ENCODE data around the gene SPRR2E. TPM values are rescaled to one million over a fixed set of nuclear protein-coding genes. Genes with fewer than 3 reads are reported as not detected.
"Not testable (repeated sequence)": the region's sequence is repeated elsewhere in the genome, so short reads cannot be mapped to it uniquely, and the experiment has no call there.

The SPRR2E gene
- total RNA-seq, 1 donor from 2014 or later, result not detected

GRCh38 chr1:153057375-153057774, 37.0 kb downstream of the SPRR2E start, which contains the start of gene SPRR2A:
TSS of gene SPRR2A (minus strand) at chr1:153057512. CDS start at chr1:153056735, 777 bp downstream.
- Histone ChIP-seq H3K9ac (no peak within 1 kb of the TSS), H3K27ac (no peak within 1 kb of the TSS)

GRCh38 chr1:153056111-153056510, 38.2 kb downstream of the SPRR2E start:
- H3K4me3 Mint-ChIP-seq; H2AFZ ChIP-seq (replicated peaks); H3F3A ChIP-seq (ENCODE audit: low read depth); H3K27ac Mint-ChIP-seq; H3K27me3 ChIP-seq; H3K4me3 ChIP-seq; H3K9me3 ChIP-seq (ENCODE audit: low read depth); H3K36me3 ChIP-seq; H3K4me1 Mint-ChIP-seq; H3K27ac ChIP-seq; H3K4me2 ChIP-seq; H3K9me3 Mint-ChIP-seq; H3K36me3 Mint-ChIP-seq; H3K27me3 Mint-ChIP-seq (ENCODE audit: insufficient read depth, low read depth); H3K9ac ChIP-seq; H4K20me1 ChIP-seq (ENCODE audit: low read depth); DNase-seq (ENCODE audit: low spot score); H3K79me2 ChIP-seq (ENCODE audit: low read depth); H3K4me1 ChIP-seq: not testable (repeated sequence)

More at GRCh38 chr1:153057375-153057774, 37.0 kb downstream of the SPRR2E start, which contains the start of gene SPRR2A:
- no peak for DNase-seq (ENCODE audit: low spot score)
- H2AFZ ChIP-seq (replicated peaks), result no peak within 1 kb of the TSS
- peaks cover 4% of the 10 kb centered on the region for H3K9me3 ChIP-seq (ENCODE audit: low read depth)
- no peaks in the 10 kb centered on the region for H3K4me1 ChIP-seq
- Mint-ChIP-seq H3K27ac (no peak within 1 kb of the TSS), H3K36me3 (no peaks in the 10 kb centered on the region), H3K9me3 (no peaks in the 10 kb centered on the region), H3K4me3 (no peak within 1 kb of the TSS), H3K4me1 (no peaks in the 10 kb centered on the region), H3K27me3 (ENCODE audit: insufficient read depth, low read depth) (no peaks in the 10 kb centered on the region)
- H3K27me3 ChIP-seq, result no peaks in the 10 kb centered on the region
- H3K36me3 ChIP-seq, result no peaks in the 10 kb centered on the region
- no peak for TF ChIP-seq EZH2phosphoT487 (IDR thresholded peaks at IDR 0.05)
- no peak for TF ChIP-seq EZH2 (IDR thresholded peaks at IDR 0.05)
- no peak for TF ChIP-seq CTCF (IDR thresholded peaks at IDR 0.05)
- no peaks in the 10 kb centered on the region for H3K79me2 ChIP-seq (ENCODE audit: low read depth)
- no peaks in the 10 kb centered on the region for H4K20me1 ChIP-seq (ENCODE audit: low read depth)
- no peak within 1 kb of the TSS for H3K4me3 ChIP-seq
- no peak within 1 kb of the TSS for H3K4me2 ChIP-seq
- H3F3A ChIP-seq (ENCODE audit: low read depth), result no peaks in the 10 kb centered on the region

GRCh38 chr1:153049211-153049610, 45.1 kb downstream of the SPRR2E start:
- Histone ChIP-seq H3K4me1 (no peaks in the 10 kb centered on the region), H3K9me3 (ENCODE audit: low read depth) (peaks cover 17% of the 10 kb centered on the region), H3K36me3 (no peaks in the 10 kb centered on the region), H2AFZ (replicated peaks) (no peak overlapping the region), H3K9ac (no peak overlapping the region), H4K20me1 (ENCODE audit: low read depth) (no peaks in the 10 kb centered on the region), H3K4me3 (no peak overlapping the region), H3F3A (ENCODE audit: low read depth) (no peaks in the 10 kb centered on the region), H3K79me2 (ENCODE audit: low read depth) (no peaks in the 10 kb centered on the region), H3K4me2 (no peak overlapping the region), H3K27ac (no peak overlapping the region), H3K27me3 (no peaks in the 10 kb centered on the region)
- H3K27me3 Mint-ChIP-seq (ENCODE audit: insufficient read depth, low read depth), result no peaks in the 10 kb centered on the region
- H3K9me3 Mint-ChIP-seq, result no peaks in the 10 kb centered on the region
- DNase-seq (ENCODE audit: low spot score), result no peak
- H3K4me3 Mint-ChIP-seq, result no peak overlapping the region
- no peak for TF ChIP-seq EZH2phosphoT487 (IDR thresholded peaks at IDR 0.05)
- no peak for TF ChIP-seq EZH2 (IDR thresholded peaks at IDR 0.05)
- TF ChIP-seq CTCF (IDR thresholded peaks at IDR 0.05), result no peak
- H3K27ac Mint-ChIP-seq, result no peak overlapping the region
- H3K4me1 Mint-ChIP-seq, result no peaks in the 10 kb centered on the region
- no peaks in the 10 kb centered on the region for H3K36me3 Mint-ChIP-seq

Small RNAs within 50 kb of the gene (small RNA-seq; reads per million reads assigned to genes)
- not detected for gene SPRR2C

Other genes starting within 250 kb of the SPRR2E start
- not detected in 2 replicates for gene LCE7A, start 234.5 kb downstream of the SPRR2E start, total RNA-seq (ENCODE audit: low replicate concordance)
- gene SMCP, start 216.2 kb downstream of the SPRR2E start, total RNA-seq (ENCODE audit: low replicate concordance), result not detected in 2 replicates
- gene IVL, start 186.0 kb downstream of the SPRR2E start, total RNA-seq (ENCODE audit: low replicate concordance), result not detected in 2 replicates
- not detected in 2 replicates for gene SPRR5, start 147.3 kb downstream of the SPRR2E start, total RNA-seq (ENCODE audit: low replicate concordance)
- gene SPRR4, start 123.9 kb downstream of the SPRR2E start, total RNA-seq (ENCODE audit: low replicate concordance), result not detected in 2 replicates
- not detected in 2 replicates for gene SPRR1A, start 110.4 kb downstream of the SPRR2E start, total RNA-seq (ENCODE audit: low replicate concordance)
- not detected in 2 replicates for gene SPRR3, start 92.8 kb downstream of the SPRR2E start, total RNA-seq (ENCODE audit: low replicate concordance)
- gene SPRR1B, start 63.3 kb downstream of the SPRR2E start, total RNA-seq (ENCODE audit: low replicate concordance), result not detected in 2 replicates
- gene SPRR2D, start 53.4 kb downstream of the SPRR2E start, total RNA-seq (ENCODE audit: low replicate concordance), result not detected in 2 replicates
- gene SPRR2A, start 37.0 kb downstream of the SPRR2E start, total RNA-seq (ENCODE audit: low replicate concordance), result not detected in 2 replicates
- not detected in 2 replicates for gene SPRR2B, start 22.9 kb downstream of the SPRR2E start, total RNA-seq (ENCODE audit: low replicate concordance)
- not detected in 2 replicates for gene SPRR2F, start 19.0 kb upstream of the SPRR2E start, total RNA-seq (ENCODE audit: low replicate concordance)
- not detected in 2 replicates for gene SPRR2G, start 56.4 kb upstream of the SPRR2E start, total RNA-seq (ENCODE audit: low replicate concordance)
- not detected in 2 replicates for gene LELP1, start 108.9 kb upstream of the SPRR2E start, total RNA-seq (ENCODE audit: low replicate concordance)
- not detected in 2 replicates for gene PRR9, start 123.1 kb upstream of the SPRR2E start, total RNA-seq (ENCODE audit: low replicate concordance)
- gene LORICRIN, start 165.2 kb upstream of the SPRR2E start, total RNA-seq (ENCODE audit: low replicate concordance), result not detected in 2 replicates
- not detected in 2 replicates for gene PGLYRP3, start 218.4 kb upstream of the SPRR2E start, total RNA-seq (ENCODE audit: low replicate concordance)